Karpas-422 (cell line): Measurements from ENCODE around the gene KCNK17. TPM values are rescaled to one million over a fixed set of nuclear protein-coding genes. Genes with fewer than 3 reads are reported as not detected.

Source experiments
- DNase-seq: peaks from one replicate; pipeline ENCODE4 v3.0.0-alpha.2; 2015
- H2AFZ ChIP-seq: fragments of 200-600 bp; sonication (generic); 2 replicates; pipeline ENCODE4 v1.6.1; 2014; ENCODE audit warnings: antibody characterized with exemption, low read length, mixed read lengths
- H3K27ac ChIP-seq: fragments of 200-600 bp; sonication (generic); 2 replicates; pipeline ENCODE4 v1.5.1; 2014; ENCODE audit warnings: mild to moderate bottlenecking, low read length, moderate library complexity
- H3K27me3 ChIP-seq: fragments of 200-600 bp; sonication (generic); 2 replicates; pipeline ENCODE4 v1.6.1; 2014; ENCODE audit warnings: low read length, mixed read lengths
- H3K36me3 ChIP-seq: fragments of 200-600 bp; sonication (generic); 2 replicates; pipeline ENCODE4 v1.6.1; 2014; ENCODE audit warnings: low read length, mixed read lengths; ENCODE audit not compliant: insufficient read depth
- H3K4me1 ChIP-seq: fragments of 200-600 bp; sonication (generic); 2 replicates; pipeline ENCODE4 v1.6.1; 2014; ENCODE audit warnings: mild to moderate bottlenecking, low read length, mixed read lengths
- H3K4me2 ChIP-seq: fragments of 200-600 bp; sonication (generic); 2 replicates; pipeline ENCODE4 v1.6.1; 2014; ENCODE audit warnings: low read length, low read depth, mild to moderate bottlenecking; ENCODE audit not compliant: poor library complexity, severe bottlenecking
- H3K4me3 ChIP-seq: fragments of 200-600 bp; sonication (generic); 2 replicates; pipeline ENCODE4 v1.5.1; 2014; ENCODE audit warnings: mild to moderate bottlenecking, antibody characterized with exemption, low read length, mixed read lengths
- H3K79me2 ChIP-seq: fragments of 200-600 bp; sonication (generic); 2 replicates; pipeline ENCODE4 v1.6.1; 2014; ENCODE audit warnings: mild to moderate bottlenecking, low read length, mixed read lengths
- H3K9ac ChIP-seq: fragments of 200-600 bp; sonication (generic); 2 replicates; pipeline ENCODE4 v1.6.0; 2014; ENCODE audit warnings: low read length
- H3K9me2 ChIP-seq: fragments of 200-600 bp; sonication (generic), shearing (Covaris generic); replicated peaks from 2 replicates; pipeline ENCODE4 v1.6.0; 2014; ENCODE audit warnings: mild to moderate bottlenecking, low read length, moderate library complexity; ENCODE audit not compliant: insufficient read depth
- H3K9me3 ChIP-seq: fragments of 300-700, 200-600 bp; sonication (generic); 2 replicates; pipeline ENCODE4 v1.6.1; 2014; ENCODE audit warnings: low read length, mixed read lengths
- H4K20me1 ChIP-seq: fragments of 200-600 bp; sonication (generic); 2 replicates; pipeline ENCODE4 v1.6.1; 2014; ENCODE audit warnings: mild to moderate bottlenecking, antibody characterized with exemption, low read length, low read depth; ENCODE audit not compliant: insufficient read depth
- total RNA-seq: library from RNA; depleted of rRNA; stranded (reverse); fragments of >200 nt; shearing (Covaris generic); gene quantifications from 2 replicates; pipeline ENCODE4 v1.2.3, GENCODE V29; 2014; ENCODE audit warnings: low replicate concordance

Gene KCNK17
- total RNA-seq, 1 experiment from 2014 or later = not detected

- Histone ChIP-seq H3K4me2 (no peak overlapping the region), H3K27ac (no peak overlapping the region), H4K20me1 (no peaks in the 10 kb centered on the region), H3K9me2 (no peaks in the 10 kb centered on the region), H3K79me2 (no peaks in the 10 kb centered on the region), H3K9me3 (no peaks in the 10 kb centered on the region), H3K4me3 (no peak overlapping the region), H3K4me1 (no peaks in the 10 kb centered on the region), H3K36me3 (no peaks in the 10 kb centered on the region), H3K9ac (no peak overlapping the region), H3K27me3 (no peaks in the 10 kb centered on the region), H2AFZ (no peak overlapping the region)
- DNase-seq = no peak
Measured at GRCh38 chr6:39330057-39330456, 15.8 kb upstream of the KCNK17 start.

DNA sequence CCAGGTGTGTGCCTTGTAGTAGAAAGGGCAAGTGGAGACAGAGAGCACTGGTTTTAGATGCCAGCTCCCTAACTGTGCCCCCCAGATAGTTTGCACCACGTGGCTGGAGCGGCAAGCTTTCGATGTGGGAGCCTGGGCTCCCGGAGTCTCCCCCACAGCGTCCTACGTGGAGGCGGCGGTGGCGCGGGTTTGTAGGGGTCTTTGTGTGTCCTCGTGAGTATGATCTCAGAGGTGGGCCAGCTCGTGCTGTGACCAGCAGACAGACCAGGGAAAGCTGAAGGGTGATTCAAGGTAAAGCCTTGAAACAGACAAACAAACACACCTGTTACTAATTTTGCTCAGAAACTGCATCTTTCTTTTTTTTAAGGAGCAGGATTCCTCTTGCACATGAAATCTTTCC, 13.8 kb upstream of the KCNK17 start:
- H3K9me3 ChIP-seq = no peaks in the 10 kb centered on the region
- H2AFZ ChIP-seq = no peak overlapping the region
- H3K27me3 ChIP-seq = no peaks in the 10 kb centered on the region
- no peak overlapping the region for H3K27ac ChIP-seq
- no peak overlapping the region for H3K4me2 ChIP-seq
- H3K36me3 ChIP-seq = no peaks in the 10 kb centered on the region
- no peaks in the 10 kb centered on the region for H3K79me2 ChIP-seq
- H4K20me1 ChIP-seq = no peaks in the 10 kb centered on the region
- H3K4me3 ChIP-seq = no peak overlapping the region
- DNase-seq = no peak
- H3K4me1 ChIP-seq = no peaks in the 10 kb centered on the region
- no peaks in the 10 kb centered on the region for H3K9me2 ChIP-seq
- no peak overlapping the region for H3K9ac ChIP-seq

GRCh38 chr6:39327507-39327906, 13.3 kb upstream of the KCNK17 start:
- H4K20me1 ChIP-seq = no peaks in the 10 kb centered on the region
- no peaks in the 10 kb centered on the region for H3K36me3 ChIP-seq
- H3K4me2 ChIP-seq = no peak overlapping the region
- no peak overlapping the region for H3K4me3 ChIP-seq
- H3K4me1 ChIP-seq = no peaks in the 10 kb centered on the region
- H3K27ac ChIP-seq = no peak overlapping the region
- no peaks in the 10 kb centered on the region for H3K27me3 ChIP-seq
- no peak overlapping the region for H3K9ac ChIP-seq
- no peak overlapping the region for H2AFZ ChIP-seq
- no peaks in the 10 kb centered on the region for H3K9me2 ChIP-seq
- DNase-seq = no peak
- no peaks in the 10 kb centered on the region for H3K9me3 ChIP-seq
- no peaks in the 10 kb centered on the region for H3K79me2 ChIP-seq

DNA sequence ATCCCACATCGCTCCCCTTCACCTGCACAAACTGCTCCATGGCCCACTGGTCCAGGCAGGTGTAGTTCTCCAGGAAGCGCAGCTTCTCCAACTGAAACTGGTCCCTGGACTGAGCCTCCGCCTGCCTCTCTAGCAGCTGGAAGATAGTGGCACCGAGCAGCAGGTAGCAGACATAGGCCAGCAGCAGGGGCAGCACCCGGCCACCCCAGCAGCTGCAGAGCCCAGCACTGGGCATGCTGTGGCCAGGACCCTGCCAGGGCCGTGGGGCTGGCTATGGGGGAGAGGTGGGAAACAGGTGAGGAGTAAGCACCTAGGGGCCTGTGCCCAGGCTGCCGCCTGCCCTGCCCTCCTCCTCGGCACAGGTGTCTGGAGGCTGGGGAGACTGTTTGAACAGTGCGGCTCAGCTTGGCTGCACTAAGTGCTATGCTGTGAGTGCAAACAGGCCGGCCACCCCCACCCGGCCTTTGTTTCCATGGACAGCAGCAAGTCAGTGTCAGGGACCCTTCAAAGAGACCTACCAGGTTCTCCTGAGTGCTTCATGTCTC, 8.2 kb upstream of the KCNK17 start, which contains the start of gene KCNK16:
KCNK16 (minus strand) TSS at position 397 of the 545 bp plus-strand sequence; CDS start at position 235, 162 bp downstream.
- H4K20me1 ChIP-seq = no peaks in the 10 kb centered on the region
- H3K4me3 ChIP-seq = no peak within 1 kb of the TSS
- DNase-seq = no peak
- H3K9me3 ChIP-seq = no peaks in the 10 kb centered on the region
- no peaks in the 10 kb centered on the region for H3K4me1 ChIP-seq
- H3K27ac ChIP-seq = no peak within 1 kb of the TSS
- no peak within 1 kb of the TSS for H3K9ac ChIP-seq
- no peaks in the 10 kb centered on the region for H3K36me3 ChIP-seq
- H3K79me2 ChIP-seq = no peaks in the 10 kb centered on the region
- H3K4me2 ChIP-seq = no peak within 1 kb of the TSS
- H2AFZ ChIP-seq = no peak within 1 kb of the TSS
- H3K9me2 ChIP-seq = no peaks in the 10 kb centered on the region
- no peaks in the 10 kb centered on the region for H3K27me3 ChIP-seq

DNA sequence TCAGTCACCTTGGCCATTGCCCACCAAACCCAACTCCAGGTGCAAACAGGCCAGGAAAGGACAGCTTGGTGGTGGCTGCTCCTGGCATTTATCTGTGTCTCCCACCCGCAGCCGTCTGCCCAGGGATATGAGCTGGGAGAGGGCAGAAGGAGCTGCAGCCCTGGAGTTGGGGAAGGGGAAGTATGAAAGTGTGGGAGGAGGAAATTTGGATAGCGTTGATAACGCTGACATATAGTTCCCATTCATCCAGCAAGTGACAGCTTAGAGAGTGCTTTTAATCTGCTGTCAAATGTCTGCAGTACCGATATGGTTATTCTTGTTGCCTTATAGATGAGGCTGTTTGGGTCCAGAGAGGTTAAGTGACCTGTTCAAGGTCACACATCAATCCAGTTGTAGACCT, 7.5 kb upstream of the KCNK17 start:
- Histone ChIP-seq H3K9me2 (no peaks in the 10 kb centered on the region), H3K27me3 (no peaks in the 10 kb centered on the region), H3K9me3 (no peaks in the 10 kb centered on the region), H4K20me1 (no peaks in the 10 kb centered on the region), H3K36me3 (no peaks in the 10 kb centered on the region), H3K4me1 (no peaks in the 10 kb centered on the region), H3K4me3 (no peak overlapping the region), H3K27ac (no peak overlapping the region), H3K79me2 (no peaks in the 10 kb centered on the region), H3K9ac (no peak overlapping the region), H2AFZ (no peak overlapping the region), H3K4me2 (no peak overlapping the region)
- no peak for DNase-seq

DNA sequence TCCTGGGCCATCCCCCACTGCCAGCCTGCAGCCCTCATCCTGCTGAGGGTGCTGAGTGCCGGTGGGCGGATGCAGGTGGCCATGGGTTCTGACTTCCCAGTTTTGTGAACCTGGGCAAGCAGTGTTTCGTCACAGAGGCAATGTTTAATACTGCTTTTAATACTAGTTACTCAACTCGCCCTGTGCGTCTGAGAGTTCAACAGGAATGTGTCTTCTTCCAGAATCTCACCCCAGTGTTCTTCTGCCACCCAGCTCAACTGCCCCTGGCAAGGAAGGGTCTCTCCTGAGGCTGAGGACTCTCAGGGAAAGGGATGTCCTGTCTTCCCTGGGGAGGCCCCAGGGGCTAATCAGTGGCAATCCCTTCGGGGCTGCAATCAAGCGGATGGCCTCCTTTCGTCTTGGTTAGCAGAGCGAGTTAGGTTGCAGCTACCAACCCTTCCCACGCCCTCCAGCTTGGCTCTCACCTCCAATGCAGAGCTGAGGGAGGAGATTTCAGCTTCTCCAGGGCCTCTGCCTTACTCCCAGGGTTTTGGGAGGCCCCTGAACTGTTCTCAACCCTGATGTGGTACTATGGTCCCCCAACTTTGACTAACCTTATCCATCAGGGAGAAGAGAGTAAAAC, 6.3 kb upstream of the KCNK17 start:
- Histone ChIP-seq H3K4me3 (no peak overlapping the region), H3K9me3 (no peaks in the 10 kb centered on the region), H3K27ac (no peak overlapping the region), H2AFZ (no peak overlapping the region), H3K27me3 (no peaks in the 10 kb centered on the region), H3K9me2 (no peaks in the 10 kb centered on the region), H3K4me1 (no peaks in the 10 kb centered on the region), H3K36me3 (no peaks in the 10 kb centered on the region), H3K9ac (no peak overlapping the region), H3K79me2 (no peaks in the 10 kb centered on the region), H3K4me2 (no peak overlapping the region), H4K20me1 (no peaks in the 10 kb centered on the region)
- no peak for DNase-seq

- H4K20me1 ChIP-seq = no peaks in the 10 kb centered on the region
- H3K9ac ChIP-seq = no peak overlapping the region
- no peak overlapping the region for H3K27ac ChIP-seq
- no peak overlapping the region for H3K4me3 ChIP-seq
- no peaks in the 10 kb centered on the region for H3K9me3 ChIP-seq
- H2AFZ ChIP-seq = no peak overlapping the region
- no peaks in the 10 kb centered on the region for H3K36me3 ChIP-seq
- no peaks in the 10 kb centered on the region for H3K9me2 ChIP-seq
- H3K4me2 ChIP-seq = no peak overlapping the region
- H3K4me1 ChIP-seq = no peaks in the 10 kb centered on the region
- no peaks in the 10 kb centered on the region for H3K27me3 ChIP-seq
- DNase-seq = no peak
- H3K79me2 ChIP-seq = no peaks in the 10 kb centered on the region
Measured at GRCh38 chr6:39319621-39320362, 5.6 kb upstream of the KCNK17 start.

DNA sequence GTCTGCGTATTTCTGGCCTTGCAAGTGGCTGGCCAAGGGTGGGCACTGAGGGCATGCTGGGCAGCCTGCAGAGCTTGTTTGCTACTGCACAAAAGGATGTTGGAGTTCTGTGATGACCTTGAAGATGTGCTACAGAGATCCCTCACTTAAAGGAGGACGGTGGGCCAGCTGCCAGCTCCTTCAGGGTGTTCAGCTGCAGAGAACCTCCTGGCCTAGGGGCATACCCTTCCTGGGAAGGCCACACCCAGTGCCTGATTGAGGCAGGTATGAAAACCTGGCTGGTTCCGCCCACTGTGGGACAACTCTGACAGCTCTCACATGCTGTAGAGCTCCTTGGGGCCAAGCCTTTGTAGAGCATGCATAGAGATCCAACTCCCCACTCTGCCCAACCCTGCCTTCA, 3.0 kb upstream of the KCNK17 start:
- no peak overlapping the region for H3K4me3 ChIP-seq
- H3K9me2 ChIP-seq = no peaks in the 10 kb centered on the region
- no peak overlapping the region for H3K9ac ChIP-seq
- no peak for DNase-seq
- no peak overlapping the region for H2AFZ ChIP-seq
- H3K79me2 ChIP-seq = no peaks in the 10 kb centered on the region
- H3K27me3 ChIP-seq = no peaks in the 10 kb centered on the region
- no peaks in the 10 kb centered on the region for H3K36me3 ChIP-seq
- H3K27ac ChIP-seq = no peak overlapping the region
- H3K4me1 ChIP-seq = no peaks in the 10 kb centered on the region
- H4K20me1 ChIP-seq = no peaks in the 10 kb centered on the region
- H3K9me3 ChIP-seq = no peaks in the 10 kb centered on the region
- no peak overlapping the region for H3K4me2 ChIP-seq
